Measurements from ENCODE around the gene SAMD13. TPM values are rescaled to one million over a fixed set of nuclear protein-coding genes. Genes with fewer than 3 reads are reported as not detected.
A peak's percentile ranks its signal among the peaks of the same experiment; 100 is the strongest.

Gene SAMD13
- total RNA-seq, 1 donor from 2014 or later = 14.3 TPM

- H3K9me3 Mint-ChIP-seq (ENCODE audit: low read depth) = peaks cover 71% of the 10 kb centered on the region
- no peak overlapping the region for H3K4me3 Mint-ChIP-seq (ENCODE audit: low read depth)
- H3K4me1 Mint-ChIP-seq (ENCODE audit: low read depth) = peaks cover 9% of the 10 kb centered on the region
- peaks cover 79% of the 10 kb centered on the region for H3K36me3 Mint-ChIP-seq (ENCODE audit: insufficient read depth)
- H3K27me3 Mint-ChIP-seq = no peaks in the 10 kb centered on the region
- H3K27ac Mint-ChIP-seq = peak overlapping the region; percentile 92
- no peak for TF ChIP-seq CTCF (IDR thresholded peaks at IDR 0.05; ENCODE audit: unreplicated experiment)
- DNase-seq (ENCODE audit: low spot score, unreplicated experiment) = no peak
These were observed 9.4 kb upstream of the SAMD13 start for GRCh38 chr1:84291882-84292655.

GRCh38 chr1:84293766-84294165 is 7.7 kb upstream of the SAMD13 start:
- no peak for TF ChIP-seq CTCF (IDR thresholded peaks at IDR 0.05; ENCODE audit: unreplicated experiment)
- no peak for DNase-seq (ENCODE audit: low spot score, unreplicated experiment)
- Mint-ChIP-seq H3K4me3 (ENCODE audit: low read depth) (no peak overlapping the region), H3K4me1 (ENCODE audit: low read depth) (peaks cover 12% of the 10 kb centered on the region), H3K27ac (peak overlapping the region; percentile 54), H3K9me3 (ENCODE audit: low read depth) (peaks cover 61% of the 10 kb centered on the region), H3K27me3 (no peaks in the 10 kb centered on the region), H3K36me3 (ENCODE audit: insufficient read depth) (peaks cover 72% of the 10 kb centered on the region)

DNA sequence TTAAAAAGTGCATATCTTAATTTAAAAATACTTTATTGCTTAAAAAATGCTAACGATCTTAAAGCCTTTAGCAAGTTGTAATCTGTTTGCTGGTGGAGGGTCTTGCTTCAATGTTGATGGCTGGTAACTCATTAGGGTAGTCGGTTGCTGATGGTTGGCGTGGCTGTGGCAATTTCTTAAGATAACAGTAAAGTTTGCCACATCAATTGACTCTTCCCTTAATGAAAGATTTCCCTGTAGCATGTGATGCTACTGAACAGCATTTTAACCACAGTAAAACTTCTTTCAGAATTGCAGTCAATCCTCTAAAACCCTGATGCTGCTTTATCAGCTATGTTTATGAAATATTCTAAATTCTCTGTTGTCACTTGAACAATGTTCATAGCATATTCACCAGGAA is 6.8 kb upstream of the SAMD13 start:
- H3K27ac Mint-ChIP-seq = no peak overlapping the region
- no peak for TF ChIP-seq CTCF (IDR thresholded peaks at IDR 0.05; ENCODE audit: unreplicated experiment)
- no peak for DNase-seq (ENCODE audit: low spot score, unreplicated experiment)

DNA sequence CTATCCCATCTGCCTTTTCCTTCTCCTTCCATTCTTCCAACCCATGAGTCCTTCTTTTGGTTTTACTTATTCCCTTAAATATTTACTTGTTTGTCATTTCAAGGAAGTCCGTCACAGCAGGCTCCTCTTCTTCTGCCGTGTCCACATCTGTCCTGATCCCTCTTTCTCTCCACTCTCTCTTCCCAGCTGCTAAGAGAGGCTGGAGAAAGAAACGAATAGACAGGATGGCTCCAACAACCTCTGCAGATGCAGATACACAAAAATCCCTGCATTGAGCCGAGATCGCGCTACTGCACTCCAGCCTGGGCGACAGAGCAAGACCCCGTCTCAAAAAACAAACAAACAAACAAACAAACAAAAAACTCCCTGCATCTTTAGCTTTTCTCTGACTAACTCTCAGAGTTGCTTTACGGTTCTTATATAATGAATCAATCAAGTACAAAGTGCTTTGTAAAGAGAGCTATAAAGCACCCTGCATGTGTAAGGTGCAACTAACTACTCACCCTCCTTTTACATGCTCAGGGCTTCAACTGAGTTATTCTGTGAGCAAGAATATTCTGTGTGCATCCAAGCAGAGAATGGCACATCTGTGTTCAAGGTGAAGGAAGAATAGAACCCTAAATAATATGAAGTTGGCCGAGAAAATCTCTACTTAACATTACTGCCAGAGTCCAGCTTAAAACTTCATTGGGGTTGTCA is 3.8 kb upstream of the SAMD13 start:
- TF ChIP-seq CTCF (IDR thresholded peaks at IDR 0.05; ENCODE audit: unreplicated experiment) = no peak
- H3K27ac Mint-ChIP-seq = peak overlapping the region; percentile 94

More for the DNA sequence above, 6.8 kb upstream of the SAMD13 start:
- peaks cover 52% of the 10 kb centered on the region for H3K9me3 Mint-ChIP-seq (ENCODE audit: low read depth)
- no peaks in the 10 kb centered on the region for H3K27me3 Mint-ChIP-seq
- H3K4me3 Mint-ChIP-seq (ENCODE audit: low read depth) = no peak overlapping the region
- peaks cover 64% of the 10 kb centered on the region for H3K36me3 Mint-ChIP-seq (ENCODE audit: insufficient read depth)
- H3K4me1 Mint-ChIP-seq (ENCODE audit: low read depth) = peaks cover 16% of the 10 kb centered on the region

GRCh38 chr1:84298328-84298683 is 3.2 kb upstream of the SAMD13 start:
- no peak for TF ChIP-seq CTCF (IDR thresholded peaks at IDR 0.05; ENCODE audit: unreplicated experiment)
- Mint-ChIP-seq H3K27ac (peak overlapping the region; percentile 97), H3K9me3 (ENCODE audit: low read depth) (peaks cover 32% of the 10 kb centered on the region), H3K27me3 (no peaks in the 10 kb centered on the region), H3K36me3 (ENCODE audit: insufficient read depth) (peaks cover 41% of the 10 kb centered on the region), H3K4me1 (ENCODE audit: low read depth) (peaks cover 42% of the 10 kb centered on the region), H3K4me3 (ENCODE audit: low read depth) (peak overlapping the region; percentile 90)
- peak; percentile 24 for DNase-seq (ENCODE audit: low spot score, unreplicated experiment)

More for the DNA sequence above, 3.8 kb upstream of the SAMD13 start:
- Mint-ChIP-seq H3K36me3 (ENCODE audit: insufficient read depth) (peaks cover 41% of the 10 kb centered on the region), H3K9me3 (ENCODE audit: low read depth) (peaks cover 32% of the 10 kb centered on the region), H3K4me3 (ENCODE audit: low read depth) (peak overlapping the region; percentile 90), H3K27me3 (no peaks in the 10 kb centered on the region), H3K4me1 (ENCODE audit: low read depth) (peaks cover 37% of the 10 kb centered on the region)
- DNase-seq (ENCODE audit: low spot score, unreplicated experiment) = no peak

Data from progenitor cell of endocrine pancreas (in vitro differentiated cells).